RWPE2 (cell line): ENCODE measurements around the gene SEMA3G.

ENCODE experiments used
- ATAC-seq: fragments of 200-7000 bp; cut with Tn5 transposase; 3 replicates; pipeline ENCODE4 v1.9.1; 2021; ENCODE audit warnings: low read depth
- DNase-seq: peaks from one replicate; pipeline ENCODE4 v3.0.0-alpha.2; 2020; ENCODE audit warnings: low spot score
- H3K27ac ChIP-seq: fragments of 450-650 bp; 2 replicates; pipeline ENCODE4 v1.5.1; 2017; ENCODE audit warnings: mild to moderate bottlenecking; ENCODE audit not compliant: poor library complexity, severe bottlenecking
- H3K27me3 ChIP-seq: fragments of 250-450 bp; sonication (Bioruptor Pico); 2 replicates; pipeline ENCODE4 v1.5.1; 2021; ENCODE audit warnings: mild to moderate bottlenecking, moderate library complexity; ENCODE audit not compliant: insufficient read depth, poor library complexity, severe bottlenecking
- H3K36me3 ChIP-seq: fragments of 250-450 bp; sonication (Bioruptor Pico); 2 replicates; pipeline ENCODE4 v1.5.1; 2020; ENCODE audit warnings: low read depth, mild to moderate bottlenecking, moderate library complexity
- H3K4me1 ChIP-seq: fragments of 250-450 bp; sonication (Bioruptor Pico); 2 replicates; pipeline ENCODE4 v1.5.1; 2021; ENCODE audit warnings: mild to moderate bottlenecking, moderate library complexity; ENCODE audit not compliant: insufficient read depth, poor library complexity, severe bottlenecking
- H3K4me3 ChIP-seq: fragments of 250-450 bp; sonication (Bioruptor Pico); 2 replicates; pipeline ENCODE4 v1.5.1; 2021; ENCODE audit warnings: mild to moderate bottlenecking, moderate library complexity; ENCODE audit not compliant: severe bottlenecking
- H3K9me3 ChIP-seq: fragments of 250-450 bp; sonication (Bioruptor Pico); 2 replicates; pipeline ENCODE4 v1.5.1; 2021; ENCODE audit warnings: mild to moderate bottlenecking, moderate library complexity; ENCODE audit not compliant: severe bottlenecking
- CTCF ChIP-seq: fragments of 450-650 bp; IDR thresholded peaks from one replicate; pipeline ENCODE4 v1.5.1; 2017; ENCODE audit warnings: mild to moderate bottlenecking, moderate library complexity; ENCODE audit not compliant: poor library complexity, severe bottlenecking

SEMA3G gene

GRCh38 chr3:52454938-52455282 lies 10.0 kb upstream of the SEMA3G start:
- no peaks in the 10 kb centered on the region for H3K9me3 ChIP-seq
- peaks cover 24% of the 10 kb centered on the region for H3K4me1 ChIP-seq
- ATAC-seq (no peak), DNase-seq (no peak)
- H3K4me3 ChIP-seq = peak overlapping the region; percentile 88
- H3K27ac ChIP-seq = peak overlapping the region; percentile 72
- peaks cover 23% of the 10 kb centered on the region for H3K36me3 ChIP-seq
- H3K27me3 ChIP-seq = no peaks in the 10 kb centered on the region
- no peak for TF ChIP-seq CTCF

- peak overlapping the region; percentile 72 for H3K27ac ChIP-seq
- no peaks in the 10 kb centered on the region for H3K9me3 ChIP-seq
- peaks cover 18% of the 10 kb centered on the region for H3K36me3 ChIP-seq
- no peak for TF ChIP-seq CTCF
- H3K27me3 ChIP-seq = no peaks in the 10 kb centered on the region
- DNase-seq = no peak
- no peak overlapping the region for H3K4me3 ChIP-seq
- H3K4me1 ChIP-seq = peaks cover 24% of the 10 kb centered on the region
- ATAC-seq = no peak
These were observed 9.5 kb upstream of the SEMA3G start for GRCh38 chr3:52454250-52454937.

DNA sequence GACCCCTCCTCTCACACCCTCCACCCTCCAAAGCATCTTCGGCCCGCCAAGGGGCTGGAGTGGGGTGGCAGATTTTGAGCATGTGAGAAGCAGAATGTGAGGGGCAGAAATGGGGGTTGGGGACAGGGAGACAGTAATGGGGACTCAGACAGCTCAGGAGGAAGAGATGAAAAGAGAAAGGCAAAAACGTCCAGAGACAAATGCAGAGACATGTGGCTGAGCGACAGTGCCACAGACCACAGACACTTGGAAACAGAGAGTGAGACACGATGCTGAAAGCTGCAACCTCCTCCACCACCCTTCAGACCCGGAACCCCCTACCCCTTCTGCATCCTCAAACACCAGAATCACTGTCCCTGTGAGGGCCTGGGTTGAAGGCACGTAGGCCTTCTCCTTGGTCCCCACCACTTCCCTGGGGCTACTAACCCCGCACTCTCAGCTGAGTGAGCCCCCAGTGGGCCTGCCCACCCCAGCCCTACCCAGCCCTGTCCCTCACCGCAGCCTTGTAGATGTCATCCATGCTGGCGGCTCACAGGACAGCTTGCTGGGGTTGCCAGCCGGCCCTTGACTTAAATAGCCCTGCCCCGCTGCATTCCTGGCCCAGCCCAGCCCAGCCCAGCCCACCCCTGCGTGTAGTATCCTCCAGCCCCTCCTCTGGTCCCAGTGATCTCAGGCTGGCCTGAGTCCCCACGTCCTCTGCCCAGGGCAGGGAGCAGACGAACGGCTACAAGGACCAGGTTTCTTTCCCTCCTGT lies 8.8 kb upstream of the SEMA3G start, which contains the start of gene TNNC1:
Gene TNNC1 (minus strand): TSS at position 546 of the 754 bp plus-strand sequence. CDS start 26 bp downstream, at position 520.
- Histone ChIP-seq H3K27ac (peak within 1 kb of the TSS; percentile 72), H3K9me3 (no peaks in the 10 kb centered on the region), H3K27me3 (no peaks in the 10 kb centered on the region), H3K4me1 (peaks cover 24% of the 10 kb centered on the region), H3K36me3 (peaks cover 11% of the 10 kb centered on the region), H3K4me3 (peak within 1 kb of the TSS; percentile 88)
- DNase-seq = no peak
- no peak for ATAC-seq
- TF ChIP-seq CTCF = no peak

DNA sequence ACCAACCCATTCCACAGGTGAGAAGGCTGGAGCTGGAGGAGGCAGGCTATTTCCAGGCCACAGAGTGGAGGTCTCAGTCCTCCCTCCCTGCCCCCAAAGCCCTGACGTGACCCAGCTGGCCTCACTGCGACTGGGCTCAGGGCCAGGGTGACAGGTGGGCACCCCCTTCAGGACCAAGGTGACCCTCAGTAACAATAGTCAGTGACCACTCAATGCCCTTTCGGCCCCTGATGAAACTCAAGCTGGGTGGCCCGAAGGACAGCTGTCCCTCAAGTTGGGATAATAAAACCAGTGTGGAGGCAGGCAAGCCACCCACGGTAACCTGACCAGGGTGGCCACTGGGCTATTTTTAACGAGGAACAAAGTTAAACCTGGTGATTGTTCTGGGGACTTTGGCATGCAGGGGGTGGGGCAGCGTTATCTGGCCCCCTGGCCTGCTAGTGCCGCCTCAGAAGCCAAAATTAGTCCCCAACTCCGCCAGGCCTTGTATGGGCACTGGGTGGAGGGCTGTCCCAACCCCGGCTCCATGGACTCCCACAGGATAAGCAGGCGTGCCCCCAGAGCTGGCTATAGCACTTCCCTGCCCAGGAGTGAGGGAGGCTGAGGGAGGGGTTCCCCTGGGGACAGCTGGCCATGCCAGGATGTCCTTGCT lies 7.8 kb upstream of the SEMA3G start:
- ATAC-seq (no peak), DNase-seq (no peak)
- peaks cover 16% of the 10 kb centered on the region for H3K4me1 ChIP-seq
- H3K27ac ChIP-seq = no peak overlapping the region
- no peak overlapping the region for H3K4me3 ChIP-seq
- H3K27me3 ChIP-seq = no peaks in the 10 kb centered on the region
- no peak for TF ChIP-seq CTCF
- peaks cover under 1% of the 10 kb centered on the region; the same call in 1 of the 2 replicates for H3K36me3 ChIP-seq
- no peaks in the 10 kb centered on the region for H3K9me3 ChIP-seq
